ENCODE results near the gene USP28.

GRCh38 chr11:113806406-113806805, 69.0 kb downstream of the USP28 start:
- TF ChIP-seq, protein P1, sequence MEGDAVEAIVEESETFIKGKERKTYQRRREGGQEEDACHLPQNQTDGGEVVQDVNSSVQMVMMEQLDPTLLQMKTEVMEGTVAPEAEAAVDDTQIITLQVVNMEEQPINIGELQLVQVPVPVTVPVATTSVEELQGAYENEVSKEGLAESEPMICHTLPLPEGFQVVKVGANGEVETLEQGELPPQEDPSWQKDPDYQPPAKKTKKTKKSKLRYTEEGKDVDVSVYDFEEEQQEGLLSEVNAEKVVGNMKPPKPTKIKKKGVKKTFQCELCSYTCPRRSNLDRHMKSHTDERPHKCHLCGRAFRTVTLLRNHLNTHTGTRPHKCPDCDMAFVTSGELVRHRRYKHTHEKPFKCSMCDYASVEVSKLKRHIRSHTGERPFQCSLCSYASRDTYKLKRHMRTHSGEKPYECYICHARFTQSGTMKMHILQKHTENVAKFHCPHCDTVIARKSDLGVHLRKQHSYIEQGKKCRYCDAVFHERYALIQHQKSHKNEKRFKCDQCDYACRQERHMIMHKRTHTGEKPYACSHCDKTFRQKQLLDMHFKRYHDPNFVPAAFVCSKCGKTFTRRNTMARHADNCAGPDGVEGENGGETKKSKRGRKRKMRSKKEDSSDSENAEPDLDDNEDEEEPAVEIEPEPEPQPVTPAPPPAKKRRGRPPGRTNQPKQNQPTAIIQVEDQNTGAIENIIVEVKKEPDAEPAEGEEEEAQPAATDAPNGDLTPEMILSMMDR (IDR thresholded peaks at IDR 0.05), result peak in 1 of 7 experiments; percentile 8
- TF ChIP-seq POLR2A (IDR thresholded peaks at IDR 0.05), result no peak

Measured in body of pancreas (tissue), 4 donors.